ENCODE results near the gene TCAIM.

- TF ChIP-seq TEAD4 (IDR thresholded peaks at IDR 0.05; ENCODE audit: low read length), result no peak
- no peak for TF ChIP-seq TEAD4 (CRISPR knock-in tag; IDR thresholded peaks at IDR 0.05; ENCODE audit: borderline replicate concordance)
- TF ChIP-seq SFPQ (IDR thresholded peaks at IDR 0.05; ENCODE audit: low read depth, low read length), result no peak
- TF ChIP-seq KLF13 (tag; IDR thresholded peaks at IDR 0.05; ENCODE audit: borderline replicate concordance, low read depth), result no peak
- TF ChIP-seq SRF (CRISPR knock-in tag; IDR thresholded peaks at IDR 0.05), result no peak
- TF ChIP-seq BHLHE40 (IDR thresholded peaks at IDR 0.05; ENCODE audit: low read length), result no peak
- TF ChIP-seq MAX (CRISPR knock-in tag; IDR thresholded peaks at IDR 0.05), result no peak
Measured at GRCh38 chr3:44326019-44326418, 12.5 kb upstream of the TCAIM start.

All from K562 (cell line).